HL-60 (cell line): Measurements from ENCODE around the gene GABBR2.

Experiments
- CTCF ChIP-seq: IDR thresholded peaks from one replicate; pipeline ENCODE4 v1.5.1; 2011; ENCODE audit warnings: low read length, control low read depth, inconsistent platforms; ENCODE audit not compliant: insufficient read depth
- GABPA ChIP-seq: IDR thresholded peaks from 2 replicates; pipeline ENCODE4 v1.6.1; 2012; ENCODE audit warnings: low read depth
- POLR2AphosphoS5 ChIP-seq: IDR thresholded peaks from 2 replicates; pipeline ENCODE4 v1.6.1; 2012; ENCODE audit warnings: low read depth
- REST ChIP-seq: IDR thresholded peaks from 2 replicates; pipeline ENCODE4 v1.6.1; 2012; ENCODE audit warnings: low read depth; ENCODE audit not compliant: insufficient replicate concordance
- SPI1 ChIP-seq: IDR thresholded peaks from 2 replicates; pipeline ENCODE4 v1.6.1; 2012; ENCODE audit warnings: low read depth, mild to moderate bottlenecking, borderline replicate concordance

- TF ChIP-seq CTCF: no peak
- no peak for TF ChIP-seq REST
- TF ChIP-seq GABPA: no peak
- no peak for TF ChIP-seq POLR2AphosphoS5
- TF ChIP-seq SPI1: no peak
These were observed 275.8 kb downstream of the GABBR2 start for GRCh38 chr9:98432960-98433359.
